Measurements from ENCODE around the gene DNAJA3.

Gene DNAJA3

DNA sequence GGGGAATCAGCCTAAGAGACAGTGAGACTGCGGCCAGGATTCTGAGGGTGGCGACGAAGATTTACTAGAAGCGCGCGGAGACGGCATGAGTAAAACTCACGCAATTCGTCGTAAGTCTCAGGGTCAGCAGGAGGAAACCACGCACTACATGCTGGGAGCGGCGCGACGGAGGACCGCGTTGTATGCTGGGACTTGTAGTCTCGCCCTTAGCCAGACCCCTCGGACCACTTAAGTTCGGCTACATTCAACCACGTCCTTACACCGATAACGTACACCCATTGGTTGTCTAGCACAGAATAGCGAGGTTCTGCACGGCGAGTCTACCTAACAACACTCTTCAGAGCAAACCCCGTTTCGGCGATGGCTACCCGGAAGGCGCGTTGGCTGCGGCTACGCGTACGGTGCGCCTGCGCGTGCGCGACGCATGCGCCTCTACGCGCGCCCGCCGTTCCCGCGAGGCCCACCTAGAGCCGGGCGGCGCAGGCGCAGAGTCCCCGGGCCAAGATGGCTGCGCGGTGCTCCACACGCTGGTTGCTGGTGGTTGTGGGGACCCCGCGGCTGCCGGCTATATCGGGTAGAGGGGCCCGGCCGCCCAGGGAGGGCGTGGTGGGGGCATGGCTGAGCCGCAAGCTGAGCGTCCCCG is at the start of gene DNAJA3:
Gene DNAJA3 (plus strand): TSS at position 491 of the 643 bp plus-strand sequence. CDS start 14 bp downstream, at position 505.
- H3K27me3 Mint-ChIP-seq (ENCODE audit: low read depth) = peaks cover 2% of the 10 kb centered on the region
- H3K4me3 Mint-ChIP-seq = peak within 1 kb of the TSS; percentile 98
- peaks cover 17% of the 10 kb centered on the region for H3K36me3 Mint-ChIP-seq (ENCODE audit: low read depth)
- H3K9me3 Mint-ChIP-seq = no peaks in the 10 kb centered on the region
- DNase-seq (ENCODE audit: low spot score) = peak; percentile 95
- peaks cover 20% of the 10 kb centered on the region for H3K4me1 Mint-ChIP-seq (ENCODE audit: low read depth)
- peak within 1 kb of the TSS; percentile 100 for H3K27ac Mint-ChIP-seq

GRCh38 chr16:4376126-4376892 is 49.4 kb upstream of the DNAJA3 start:
- no peaks in the 10 kb centered on the region for H3K9me3 Mint-ChIP-seq
- no peaks in the 10 kb centered on the region for H3K27me3 Mint-ChIP-seq (ENCODE audit: low read depth)
- no peak overlapping the region for H3K4me3 Mint-ChIP-seq
- no peak for DNase-seq (ENCODE audit: low spot score)
- H3K27ac Mint-ChIP-seq = no peak overlapping the region
- H3K36me3 Mint-ChIP-seq (ENCODE audit: low read depth) = peaks cover 11% of the 10 kb centered on the region
- no peaks in the 10 kb centered on the region for H3K4me1 Mint-ChIP-seq (ENCODE audit: low read depth)

DNA sequence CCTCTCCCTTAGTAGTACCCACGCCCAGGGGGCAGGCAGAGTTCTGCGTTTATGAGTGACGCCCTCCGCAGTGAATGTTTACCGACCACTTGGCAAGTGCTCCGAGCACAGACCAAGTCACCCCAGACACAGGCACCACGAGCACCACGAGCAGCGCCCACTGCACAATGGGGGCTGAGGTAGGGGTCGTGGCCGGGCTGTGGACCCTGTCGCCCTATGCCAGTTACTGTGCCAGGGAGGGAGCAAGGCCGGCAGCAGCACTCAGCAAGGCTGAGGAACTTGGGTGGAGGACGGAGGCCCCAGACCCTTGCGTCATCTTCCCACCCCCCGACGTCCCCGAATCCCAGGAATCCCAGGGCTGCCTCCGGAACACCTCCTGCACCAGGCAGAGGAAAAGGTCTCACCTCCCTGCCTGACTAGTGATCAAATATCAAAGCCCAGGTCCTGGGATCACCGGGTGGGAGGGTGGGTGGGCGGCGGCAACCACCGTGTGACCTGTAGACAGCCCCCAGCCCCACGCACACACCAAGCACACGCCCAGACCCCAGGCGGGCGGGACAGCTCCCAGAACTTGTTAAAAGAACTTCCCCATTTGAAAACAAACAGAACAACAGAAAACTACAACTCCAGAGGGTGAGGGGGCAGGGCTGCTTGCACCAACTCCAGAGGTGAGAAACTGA is 48.6 kb upstream of the DNAJA3 start:
- Mint-ChIP-seq H3K36me3 (ENCODE audit: low read depth) (peaks cover 13% of the 10 kb centered on the region), H3K4me1 (ENCODE audit: low read depth) (no peaks in the 10 kb centered on the region), H3K27ac (no peak overlapping the region), H3K4me3 (no peak overlapping the region), H3K27me3 (ENCODE audit: low read depth) (no peaks in the 10 kb centered on the region), H3K9me3 (no peaks in the 10 kb centered on the region)
- DNase-seq (ENCODE audit: low spot score) = no peak

DNA sequence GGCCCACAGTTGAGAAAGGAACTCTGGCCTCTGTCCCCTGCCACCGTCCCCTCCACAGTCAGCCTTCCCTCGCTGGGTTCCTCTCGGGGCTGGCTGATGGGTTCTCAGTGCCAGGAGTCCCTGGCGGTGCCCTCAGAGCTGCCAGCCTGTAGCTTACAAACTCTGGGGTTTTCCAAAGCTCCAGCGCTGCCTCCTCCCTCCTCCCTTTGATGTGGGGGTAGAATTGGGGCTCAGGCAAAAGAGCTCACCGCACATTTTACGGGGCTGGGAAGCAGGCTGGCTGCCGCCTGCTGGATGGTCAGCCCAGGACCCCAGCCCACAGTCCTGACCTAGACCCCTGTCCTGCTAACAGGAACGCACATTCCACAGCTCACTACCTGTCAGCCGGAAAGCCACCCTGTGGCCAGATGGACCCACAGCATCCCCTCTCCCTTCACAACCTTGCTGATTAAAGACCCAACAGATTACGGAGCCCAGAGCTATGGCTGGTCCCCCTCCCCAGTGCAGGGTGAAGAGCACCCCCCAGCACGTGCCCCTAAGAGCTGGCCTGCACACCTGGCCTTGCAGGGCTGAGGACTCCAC is 48.0 kb upstream of the DNAJA3 start:
- Mint-ChIP-seq H3K36me3 (ENCODE audit: low read depth) (peaks cover 13% of the 10 kb centered on the region), H3K4me1 (ENCODE audit: low read depth) (no peaks in the 10 kb centered on the region), H3K4me3 (no peak overlapping the region), H3K27me3 (ENCODE audit: low read depth) (no peaks in the 10 kb centered on the region), H3K9me3 (no peaks in the 10 kb centered on the region), H3K27ac (peak overlapping the region; percentile 47)
- DNase-seq (ENCODE audit: low spot score) = no peak

DNA sequence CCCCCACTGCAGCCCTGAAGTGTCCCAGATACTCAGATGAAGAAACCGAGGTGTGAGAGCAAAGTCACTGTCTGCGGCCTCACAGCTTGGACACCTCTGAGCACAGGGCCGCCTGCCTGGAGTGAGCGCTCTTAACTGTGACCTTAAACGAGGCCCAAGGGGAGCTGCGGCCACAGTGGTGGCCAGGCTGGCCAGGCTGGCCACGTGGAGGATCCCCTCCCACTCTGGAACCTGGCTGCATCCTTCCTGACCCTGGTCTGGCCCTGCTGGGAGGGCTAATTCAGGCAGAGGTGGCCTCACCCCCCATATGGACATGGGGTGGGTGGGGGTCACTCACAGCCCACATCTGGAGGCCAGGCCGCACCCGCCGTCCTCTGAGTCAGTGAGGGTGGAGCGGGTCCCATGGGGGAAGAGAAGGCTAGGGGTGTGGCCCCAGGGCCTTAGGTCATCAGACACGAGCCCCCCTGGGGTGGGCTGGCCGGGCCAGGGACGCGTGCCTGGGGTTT is 47.5 kb upstream of the DNAJA3 start:
- Mint-ChIP-seq H3K4me3 (no peak overlapping the region), H3K9me3 (no peaks in the 10 kb centered on the region), H3K27ac (no peak overlapping the region), H3K4me1 (ENCODE audit: low read depth) (no peaks in the 10 kb centered on the region), H3K27me3 (ENCODE audit: low read depth) (no peaks in the 10 kb centered on the region), H3K36me3 (ENCODE audit: low read depth) (peaks cover 14% of the 10 kb centered on the region)
- no peak for DNase-seq (ENCODE audit: low spot score)

- H3K27me3 Mint-ChIP-seq (ENCODE audit: low read depth) = no peaks in the 10 kb centered on the region
- peaks cover 16% of the 10 kb centered on the region for H3K36me3 Mint-ChIP-seq (ENCODE audit: low read depth)
- no peaks in the 10 kb centered on the region for H3K4me1 Mint-ChIP-seq (ENCODE audit: low read depth)
- no peak for DNase-seq (ENCODE audit: low spot score)
- H3K4me3 Mint-ChIP-seq = no peak overlapping the region
- no peaks in the 10 kb centered on the region for H3K9me3 Mint-ChIP-seq
- no peak overlapping the region for H3K27ac Mint-ChIP-seq
These were observed 46.5 kb upstream of the DNAJA3 start for GRCh38 chr16:4378999-4379690.

DNA sequence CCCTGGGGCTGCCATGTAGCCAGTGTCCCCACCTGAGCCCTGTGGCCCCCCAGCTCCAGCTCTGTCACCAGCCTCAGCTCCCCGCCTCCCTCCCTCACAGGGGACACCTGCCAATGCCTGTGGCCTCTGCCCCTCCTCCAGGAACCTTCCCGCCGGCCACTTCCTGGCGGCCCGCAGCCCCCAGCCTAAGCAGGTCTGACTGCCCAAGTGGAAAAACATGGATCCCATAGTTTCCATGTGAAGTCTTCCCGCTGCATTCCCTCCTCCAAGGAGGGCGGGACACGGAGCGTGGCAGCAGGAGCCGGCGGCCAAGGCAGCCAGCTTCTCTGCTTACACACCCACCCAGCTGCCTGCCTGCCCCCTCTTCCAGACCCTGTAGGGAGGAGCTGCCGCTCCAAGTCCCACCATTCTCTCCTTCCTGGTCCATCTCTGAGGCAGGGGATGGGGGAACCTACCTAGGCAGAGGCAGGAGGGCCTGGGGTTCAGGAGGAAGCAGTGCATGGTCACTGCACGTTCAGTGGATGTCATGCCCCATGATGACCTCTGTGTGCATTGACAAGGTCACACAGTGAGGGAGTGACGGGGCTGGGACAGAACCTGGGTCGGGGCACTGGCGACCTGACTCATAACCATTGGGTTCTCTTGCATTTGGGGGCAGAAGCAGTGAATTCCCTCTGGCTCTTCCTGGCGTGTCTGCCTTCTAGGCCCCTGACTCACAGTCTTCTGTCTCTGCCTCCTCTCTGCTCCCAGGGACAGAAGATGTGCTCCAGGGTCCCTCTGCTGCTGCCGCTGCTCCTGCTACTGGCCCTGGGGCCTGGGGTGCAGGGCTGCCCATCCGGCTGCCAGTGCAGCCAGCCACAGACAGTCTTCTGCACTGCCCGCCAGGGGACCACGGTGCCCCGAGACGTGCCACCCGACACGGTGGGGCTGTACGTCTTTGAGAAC is 45.3 kb upstream of the DNAJA3 start:
- Mint-ChIP-seq H3K4me3 (no peak overlapping the region), H3K36me3 (ENCODE audit: low read depth) (peaks cover 18% of the 10 kb centered on the region), H3K27ac (no peak overlapping the region), H3K4me1 (ENCODE audit: low read depth) (no peaks in the 10 kb centered on the region), H3K27me3 (ENCODE audit: low read depth) (no peaks in the 10 kb centered on the region), H3K9me3 (no peaks in the 10 kb centered on the region)
- no peak for DNase-seq (ENCODE audit: low spot score)

GRCh38 chr16:4381072-4381934 is 44.4 kb upstream of the DNAJA3 start:
- Mint-ChIP-seq H3K36me3 (ENCODE audit: low read depth) (peaks cover 19% of the 10 kb centered on the region), H3K27me3 (ENCODE audit: low read depth) (no peaks in the 10 kb centered on the region), H3K27ac (no peak overlapping the region), H3K4me3 (no peak overlapping the region), H3K4me1 (ENCODE audit: low read depth) (no peaks in the 10 kb centered on the region), H3K9me3 (no peaks in the 10 kb centered on the region)
- DNase-seq (ENCODE audit: low spot score) = no peak

DNA sequence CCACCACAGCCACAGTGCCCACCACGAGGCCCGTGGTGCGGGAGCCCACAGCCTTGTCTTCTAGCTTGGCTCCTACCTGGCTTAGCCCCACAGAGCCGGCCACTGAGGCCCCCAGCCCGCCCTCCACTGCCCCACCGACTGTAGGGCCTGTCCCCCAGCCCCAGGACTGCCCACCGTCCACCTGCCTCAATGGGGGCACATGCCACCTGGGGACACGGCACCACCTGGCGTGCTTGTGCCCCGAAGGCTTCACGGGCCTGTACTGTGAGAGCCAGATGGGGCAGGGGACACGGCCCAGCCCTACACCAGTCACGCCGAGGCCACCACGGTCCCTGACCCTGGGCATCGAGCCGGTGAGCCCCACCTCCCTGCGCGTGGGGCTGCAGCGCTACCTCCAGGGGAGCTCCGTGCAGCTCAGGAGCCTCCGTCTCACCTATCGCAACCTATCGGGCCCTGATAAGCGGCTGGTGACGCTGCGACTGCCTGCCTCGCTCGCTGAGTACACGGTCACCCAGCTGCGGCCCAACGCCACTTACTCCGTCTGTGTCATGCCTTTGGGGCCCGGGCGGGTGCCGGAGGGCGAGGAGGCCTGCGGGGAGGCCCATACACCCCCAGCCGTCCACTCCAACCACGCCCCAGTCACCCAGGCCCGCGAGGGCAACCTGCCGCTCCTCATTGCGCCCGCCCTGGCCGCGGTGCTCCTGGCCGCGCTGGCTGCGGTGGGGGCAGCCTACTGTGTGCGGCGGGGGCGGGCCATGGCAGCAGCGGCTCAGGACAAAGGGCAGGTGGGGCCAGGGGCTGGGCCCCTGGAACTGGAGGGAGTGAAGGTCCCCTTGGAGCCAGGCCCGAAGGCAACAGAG is 43.5 kb upstream of the DNAJA3 start:
- no peaks in the 10 kb centered on the region for H3K27me3 Mint-ChIP-seq (ENCODE audit: low read depth)
- no peaks in the 10 kb centered on the region for H3K4me1 Mint-ChIP-seq (ENCODE audit: low read depth)
- no peaks in the 10 kb centered on the region for H3K9me3 Mint-ChIP-seq
- no peak overlapping the region for H3K4me3 Mint-ChIP-seq
- H3K27ac Mint-ChIP-seq = no peak overlapping the region
- H3K36me3 Mint-ChIP-seq (ENCODE audit: low read depth) = peaks cover 16% of the 10 kb centered on the region
- DNase-seq (ENCODE audit: low spot score) = no peak

DNA sequence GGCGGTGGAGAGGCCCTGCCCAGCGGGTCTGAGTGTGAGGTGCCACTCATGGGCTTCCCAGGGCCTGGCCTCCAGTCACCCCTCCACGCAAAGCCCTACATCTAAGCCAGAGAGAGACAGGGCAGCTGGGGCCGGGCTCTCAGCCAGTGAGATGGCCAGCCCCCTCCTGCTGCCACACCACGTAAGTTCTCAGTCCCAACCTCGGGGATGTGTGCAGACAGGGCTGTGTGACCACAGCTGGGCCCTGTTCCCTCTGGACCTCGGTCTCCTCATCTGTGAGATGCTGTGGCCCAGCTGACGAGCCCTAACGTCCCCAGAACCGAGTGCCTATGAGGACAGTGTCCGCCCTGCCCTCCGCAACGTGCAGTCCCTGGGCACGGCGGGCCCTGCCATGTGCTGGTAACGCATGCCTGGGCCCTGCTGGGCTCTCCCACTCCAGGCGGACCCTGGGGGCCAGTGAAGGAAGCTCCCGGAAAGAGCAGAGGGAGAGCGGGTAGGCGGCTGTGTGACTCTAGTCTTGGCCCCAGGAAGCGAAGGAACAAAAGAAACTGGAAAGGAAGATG is 42.8 kb upstream of the DNAJA3 start:
- Mint-ChIP-seq H3K36me3 (ENCODE audit: low read depth) (peaks cover 15% of the 10 kb centered on the region), H3K27me3 (ENCODE audit: low read depth) (no peaks in the 10 kb centered on the region), H3K4me3 (no peak overlapping the region), H3K27ac (no peak overlapping the region), H3K9me3 (no peaks in the 10 kb centered on the region), H3K4me1 (ENCODE audit: low read depth) (no peaks in the 10 kb centered on the region)
- no peak for DNase-seq (ENCODE audit: low spot score)

Measured in T-helper 2 cell treated with Interferon-gamma antibody and Interleukin-4, amounts not matched to agents 5 μg/mL and 100 μg/mL, for 36 hours (primary cell).